ENCODE results near the gene DSP. TPM values are rescaled to one million over a fixed set of nuclear protein-coding genes. Genes with fewer than 3 reads are reported as not detected.

The DSP gene
- total and polyA plus RNA-seq, 2 of the 13 experiments (the other 11 are each of a cell fraction or from before 2014, with no cell fraction given): 89.8 to 117 TPM

DNA sequence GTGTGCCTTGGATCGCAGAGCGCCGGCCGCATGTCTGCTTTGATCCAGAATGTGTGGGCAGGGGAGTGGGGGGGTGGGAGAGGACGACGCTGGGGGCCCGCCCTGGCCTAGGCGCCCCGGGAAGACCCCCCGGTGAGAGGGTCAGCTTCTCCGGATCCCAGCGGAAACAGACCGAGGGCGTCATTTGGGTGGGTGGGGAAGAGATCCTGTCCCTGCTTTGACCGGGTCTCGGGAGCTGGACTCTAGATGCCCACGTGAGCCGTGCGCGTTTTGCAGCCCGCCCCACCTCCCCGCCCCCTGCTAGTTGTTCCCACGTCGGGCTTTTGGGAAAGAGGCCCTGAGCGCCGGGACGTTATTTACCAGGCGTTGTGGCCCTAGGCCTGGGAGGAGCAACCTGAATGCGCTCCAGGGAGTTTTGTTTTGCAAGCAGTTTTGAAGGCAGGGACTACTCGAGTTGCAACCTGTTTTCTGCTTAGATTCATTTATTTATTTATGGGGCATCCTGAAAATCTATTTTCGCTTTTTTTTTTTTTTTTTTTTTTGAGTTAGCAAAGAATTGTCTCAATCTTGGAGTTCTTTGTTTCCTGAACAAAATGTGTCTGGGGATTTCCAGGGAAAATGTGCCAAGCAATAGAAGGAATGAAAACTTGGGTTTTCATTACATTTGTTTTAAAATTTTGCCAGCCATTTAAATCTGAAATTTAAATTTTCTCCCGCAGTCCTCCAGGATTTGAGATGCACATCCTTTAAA is 1.6 kb downstream of the DSP start (continued):
- no peak for TF ChIP-seq ZNF382 (CRISPR knock-in tag; IDR thresholded peaks at IDR 0.05; ENCODE audit: borderline replicate concordance)
- peak; percentile 79; the same call in 1 of the 2 replicates for TF ChIP-seq KLF6 (CRISPR knock-in tag; IDR thresholded peaks at IDR 0.05)
- no peak for TF ChIP-seq IKZF1 (IDR thresholded peaks at IDR 0.05)
- peak; percentile 83 for TF ChIP-seq DMAP1 (CRISPR knock-in tag; IDR thresholded peaks at IDR 0.05)
- TF ChIP-seq, protein P1, sequence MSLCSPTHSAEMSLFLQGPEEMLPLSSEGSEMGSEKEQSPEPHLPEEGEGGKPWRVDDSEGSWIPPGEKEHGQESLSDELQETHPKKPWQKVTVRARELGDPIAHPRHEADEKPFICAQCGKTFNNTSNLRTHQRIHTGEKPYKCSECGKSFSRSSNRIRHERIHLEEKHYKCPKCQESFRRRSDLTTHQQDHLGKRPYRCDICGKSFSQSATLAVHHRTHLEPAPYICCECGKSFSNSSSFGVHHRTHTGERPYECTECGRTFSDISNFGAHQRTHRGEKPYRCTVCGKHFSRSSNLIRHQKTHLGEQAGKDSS (CRISPR knock-in tag; IDR thresholded peaks at IDR 0.05; ENCODE audit: borderline replicate concordance, low read depth): no peak; the same call in 1 of the 2 replicates
- TF ChIP-seq, protein P2, sequence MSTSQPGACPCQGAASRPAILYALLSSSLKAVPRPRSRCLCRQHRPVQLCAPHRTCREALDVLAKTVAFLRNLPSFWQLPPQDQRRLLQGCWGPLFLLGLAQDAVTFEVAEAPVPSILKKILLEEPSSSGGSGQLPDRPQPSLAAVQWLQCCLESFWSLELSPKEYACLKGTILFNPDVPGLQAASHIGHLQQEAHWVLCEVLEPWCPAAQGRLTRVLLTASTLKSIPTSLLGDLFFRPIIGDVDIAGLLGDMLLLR (CRISPR knock-in tag; IDR thresholded peaks at IDR 0.05): no peak
- no peak; the same call in 1 of the 2 replicates for TF ChIP-seq FOXC1 (CRISPR knock-in tag; IDR thresholded peaks at IDR 0.05; ENCODE audit: borderline replicate concordance)
- no peak for TF ChIP-seq GFI1 (CRISPR knock-in tag; IDR thresholded peaks at IDR 0.05; ENCODE audit: borderline replicate concordance)
- no peak for TF ChIP-seq ZSCAN20 (CRISPR knock-in tag; IDR thresholded peaks at IDR 0.05; ENCODE audit: borderline replicate concordance)
- TF ChIP-seq, protein P3, sequence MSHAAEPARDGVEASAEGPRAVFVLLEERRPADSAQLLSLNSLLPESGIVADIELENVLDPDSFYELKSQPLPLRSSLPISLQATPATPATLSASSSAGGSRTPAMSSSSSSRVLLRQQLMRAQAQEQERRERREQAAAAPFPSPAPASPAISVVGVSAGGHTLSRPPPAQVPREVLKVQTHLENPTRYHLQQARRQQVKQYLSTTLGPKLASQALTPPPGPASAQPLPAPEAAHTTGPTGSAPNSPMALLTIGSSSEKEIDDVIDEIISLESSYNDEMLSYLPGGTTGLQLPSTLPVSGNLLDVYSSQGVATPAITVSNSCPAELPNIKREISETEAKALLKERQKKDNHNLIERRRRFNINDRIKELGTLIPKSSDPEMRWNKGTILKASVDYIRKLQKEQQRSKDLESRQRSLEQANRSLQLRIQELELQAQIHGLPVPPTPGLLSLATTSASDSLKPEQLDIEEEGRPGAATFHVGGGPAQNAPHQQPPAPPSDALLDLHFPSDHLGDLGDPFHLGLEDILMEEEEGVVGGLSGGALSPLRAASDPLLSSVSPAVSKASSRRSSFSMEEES (CRISPR knock-in tag; IDR thresholded peaks at IDR 0.05): peak; percentile 72; the same call in 1 of the 2 replicates
- no peak for TF ChIP-seq ZNF713 (CRISPR knock-in tag; IDR thresholded peaks at IDR 0.05)
- TF ChIP-seq, protein P4, sequence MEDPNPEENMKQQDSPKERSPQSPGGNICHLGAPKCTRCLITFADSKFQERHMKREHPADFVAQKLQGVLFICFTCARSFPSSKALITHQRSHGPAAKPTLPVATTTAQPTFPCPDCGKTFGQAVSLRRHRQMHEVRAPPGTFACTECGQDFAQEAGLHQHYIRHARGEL (CRISPR knock-in tag; IDR thresholded peaks at IDR 0.05): no peak
- TF ChIP-seq, protein P5, sequence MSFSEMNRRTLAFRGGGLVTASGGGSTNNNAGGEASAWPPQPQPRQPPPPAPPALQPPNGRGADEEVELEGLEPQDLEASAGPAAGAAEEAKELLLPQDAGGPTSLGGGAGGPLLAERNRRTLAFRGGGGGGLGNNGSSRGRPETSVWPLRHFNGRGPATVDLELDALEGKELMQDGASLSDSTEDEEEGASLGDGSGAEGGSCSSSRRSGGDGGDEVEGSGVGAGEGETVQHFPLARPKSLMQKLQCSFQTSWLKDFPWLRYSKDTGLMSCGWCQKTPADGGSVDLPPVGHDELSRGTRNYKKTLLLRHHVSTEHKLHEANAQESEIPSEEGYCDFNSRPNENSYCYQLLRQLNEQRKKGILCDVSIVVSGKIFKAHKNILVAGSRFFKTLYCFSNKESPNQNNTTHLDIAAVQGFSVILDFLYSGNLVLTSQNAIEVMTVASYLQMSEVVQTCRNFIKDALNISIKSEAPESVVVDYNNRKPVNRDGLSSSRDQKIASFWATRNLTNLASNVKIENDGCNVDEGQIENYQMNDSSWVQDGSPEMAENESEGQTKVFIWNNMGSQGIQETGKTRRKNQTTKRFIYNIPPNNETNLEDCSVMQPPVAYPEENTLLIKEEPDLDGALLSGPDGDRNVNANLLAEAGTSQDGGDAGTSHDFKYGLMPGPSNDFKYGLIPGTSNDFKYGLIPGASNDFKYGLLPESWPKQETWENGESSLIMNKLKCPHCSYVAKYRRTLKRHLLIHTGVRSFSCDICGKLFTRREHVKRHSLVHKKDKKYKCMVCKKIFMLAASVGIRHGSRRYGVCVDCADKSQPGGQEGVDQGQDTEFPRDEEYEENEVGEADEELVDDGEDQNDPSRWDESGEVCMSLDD (CRISPR knock-in tag; IDR thresholded peaks at IDR 0.05; ENCODE audit: borderline replicate concordance): 0 out of 2 replicates have a peak, but pooled peaks have one; percentile 38
- TF ChIP-seq ESRRA (CRISPR knock-in tag; IDR thresholded peaks at IDR 0.05; ENCODE audit: low read depth): no peak
- no peak for TF ChIP-seq ZNF564 (CRISPR knock-in tag; IDR thresholded peaks at IDR 0.05)
- TF ChIP-seq, protein P6, sequence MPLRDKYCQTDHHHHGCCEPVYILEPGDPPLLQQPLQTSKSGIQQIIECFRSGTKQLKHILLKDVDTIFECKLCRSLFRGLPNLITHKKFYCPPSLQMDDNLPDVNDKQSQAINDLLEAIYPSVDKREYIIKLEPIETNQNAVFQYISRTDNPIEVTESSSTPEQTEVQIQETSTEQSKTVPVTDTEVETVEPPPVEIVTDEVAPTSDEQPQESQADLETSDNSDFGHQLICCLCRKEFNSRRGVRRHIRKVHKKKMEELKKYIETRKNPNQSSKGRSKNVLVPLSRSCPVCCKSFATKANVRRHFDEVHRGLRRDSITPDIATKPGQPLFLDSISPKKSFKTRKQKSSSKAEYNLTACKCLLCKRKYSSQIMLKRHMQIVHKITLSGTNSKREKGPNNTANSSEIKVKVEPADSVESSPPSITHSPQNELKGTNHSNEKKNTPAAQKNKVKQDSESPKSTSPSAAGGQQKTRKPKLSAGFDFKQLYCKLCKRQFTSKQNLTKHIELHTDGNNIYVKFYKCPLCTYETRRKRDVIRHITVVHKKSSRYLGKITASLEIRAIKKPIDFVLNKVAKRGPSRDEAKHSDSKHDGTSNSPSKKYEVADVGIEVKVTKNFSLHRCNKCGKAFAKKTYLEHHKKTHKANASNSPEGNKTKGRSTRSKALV (CRISPR knock-in tag; IDR thresholded peaks at IDR 0.05): peak; percentile 49; the same call in 1 of the 2 replicates
- TF ChIP-seq, protein P7, sequence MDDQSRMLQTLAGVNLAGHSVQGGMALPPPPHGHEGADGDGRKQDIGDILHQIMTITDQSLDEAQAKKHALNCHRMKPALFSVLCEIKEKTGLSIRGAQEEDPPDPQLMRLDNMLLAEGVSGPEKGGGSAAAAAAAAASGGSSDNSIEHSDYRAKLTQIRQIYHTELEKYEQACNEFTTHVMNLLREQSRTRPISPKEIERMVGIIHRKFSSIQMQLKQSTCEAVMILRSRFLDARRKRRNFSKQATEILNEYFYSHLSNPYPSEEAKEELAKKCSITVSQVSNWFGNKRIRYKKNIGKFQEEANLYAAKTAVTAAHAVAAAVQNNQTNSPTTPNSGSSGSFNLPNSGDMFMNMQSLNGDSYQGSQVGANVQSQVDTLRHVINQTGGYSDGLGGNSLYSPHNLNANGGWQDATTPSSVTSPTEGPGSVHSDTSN (CRISPR knock-in tag; IDR thresholded peaks at IDR 0.05; ENCODE audit: borderline replicate concordance): peak; percentile 44; the same call in 1 of the 2 replicates
- TF ChIP-seq SMARCC2 (IDR thresholded peaks at IDR 0.05): no peak
- 0 out of 2 replicates have a peak, but pooled peaks have one; percentile 63 for TF ChIP-seq MAF1 (CRISPR knock-in tag; IDR thresholded peaks at IDR 0.05; ENCODE audit: borderline replicate concordance)
- no peak for TF ChIP-seq CCAR2 (optimal IDR thresholded peaks at IDR 0.05; ENCODE audit: low read depth, low read length)
